Measurements from ENCODE around the gene STXBP3.
A peak's percentile ranks its signal among the peaks of the same experiment; 100 is the strongest.
"Not testable (repeated sequence)": the region's sequence is repeated elsewhere in the genome, so short reads cannot be mapped to it uniquely, and the experiment has no call there.

The STXBP3 gene

DNA sequence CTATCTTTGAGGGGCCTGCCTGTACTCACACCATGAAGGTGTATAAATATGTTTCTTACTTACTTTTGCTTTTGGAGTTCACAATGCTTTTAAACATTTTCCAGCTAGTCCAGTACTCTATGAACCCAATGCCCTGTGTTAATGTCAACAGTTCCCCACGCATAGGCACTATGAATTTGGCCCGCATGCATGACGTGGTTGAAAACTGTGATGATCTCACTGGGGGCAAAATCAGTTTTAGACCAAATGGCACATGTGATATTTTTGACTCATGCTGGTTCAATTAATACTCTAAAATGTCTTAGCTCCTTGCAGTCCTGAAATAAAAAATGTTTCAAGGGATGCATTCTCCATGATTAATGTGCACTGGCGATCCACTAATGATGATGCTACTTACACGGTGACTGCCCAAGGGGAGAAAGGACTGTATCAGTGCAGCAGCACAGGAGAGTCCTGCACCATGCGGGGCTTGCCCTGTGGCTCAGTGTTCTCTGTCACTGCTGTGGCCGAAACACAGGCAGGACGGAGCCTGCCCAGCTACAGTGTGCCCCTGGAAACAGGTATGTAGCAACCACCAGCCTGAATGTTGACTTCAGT, 18.0 kb upstream of the STXBP3 start:
- DNase-seq (ENCODE audit: low spot score), result no peak

DNA sequence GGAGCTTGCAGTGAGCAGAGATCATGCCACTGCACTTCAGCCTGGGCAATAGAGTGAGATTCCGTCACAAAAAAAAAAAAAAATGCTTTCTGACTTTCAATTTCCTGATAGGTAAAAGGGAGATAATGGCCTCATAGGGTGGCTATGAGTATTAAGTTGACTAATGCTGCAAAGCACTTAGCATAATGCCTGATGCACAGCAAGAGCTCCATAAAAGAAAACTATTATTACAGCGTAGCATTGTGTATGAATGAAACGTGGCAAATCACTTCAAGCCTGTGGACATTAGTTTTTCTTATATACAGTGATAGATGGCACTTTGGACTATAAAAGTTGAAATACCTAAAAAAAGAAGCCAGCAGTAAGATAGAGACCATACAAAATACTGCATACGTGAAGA, 17.0 kb upstream of the STXBP3 start:
- DNase-seq (ENCODE audit: low spot score), result no peak

DNA sequence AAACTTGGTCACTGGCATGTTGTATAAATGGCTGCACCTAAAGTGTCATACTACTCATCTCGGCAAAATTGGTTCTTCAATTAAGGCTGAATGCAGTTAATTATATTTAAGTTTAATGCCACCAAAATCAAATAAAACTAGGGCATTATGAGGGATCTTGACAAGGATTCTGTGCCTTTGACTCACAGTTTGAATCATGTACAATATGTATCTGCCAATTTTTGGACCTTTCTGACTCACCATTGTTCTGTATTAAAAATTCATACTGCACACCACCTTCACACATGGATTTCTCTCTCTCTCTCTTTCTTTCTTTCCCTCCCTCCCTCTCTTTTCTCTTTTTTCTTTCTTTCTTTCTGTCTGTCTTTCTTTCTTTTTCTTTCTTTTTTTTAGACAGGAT, 14.1 kb upstream of the STXBP3 start:
- DNase-seq (ENCODE audit: low spot score), result no peak

DNA sequence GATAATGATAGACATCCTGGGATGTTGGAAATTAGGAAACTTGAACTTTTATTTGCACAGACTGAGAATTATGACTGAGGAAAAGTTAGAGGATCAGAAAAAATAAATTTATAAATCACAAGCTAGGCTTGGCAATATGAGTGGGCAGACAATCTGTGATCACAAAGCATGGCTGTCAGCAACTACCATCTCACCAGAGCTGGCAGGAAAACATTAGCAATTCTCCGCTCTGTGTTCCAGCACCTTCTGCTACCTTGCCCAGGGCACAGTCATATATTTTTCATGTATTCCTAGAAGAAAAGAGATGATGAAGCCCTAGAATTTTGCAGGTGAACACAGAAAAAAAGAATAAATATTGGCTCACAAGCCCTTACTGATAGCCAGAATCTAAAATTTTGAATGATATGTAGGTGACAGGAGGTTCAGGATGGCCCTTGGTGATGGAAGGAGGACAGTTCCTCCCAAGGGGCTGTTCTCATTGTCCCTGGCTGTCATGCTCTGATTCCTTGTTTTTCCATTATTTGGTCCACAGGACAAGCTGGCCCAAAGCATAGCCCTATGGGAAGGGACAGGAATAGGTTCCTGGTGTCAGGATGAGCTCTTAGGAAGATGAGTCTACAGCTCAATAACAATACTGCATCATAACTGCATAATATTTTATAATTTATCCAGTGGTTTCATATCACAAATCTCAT, 12.2 kb upstream of the STXBP3 start:
- DNase-seq (ENCODE audit: low spot score), result no peak

DNA sequence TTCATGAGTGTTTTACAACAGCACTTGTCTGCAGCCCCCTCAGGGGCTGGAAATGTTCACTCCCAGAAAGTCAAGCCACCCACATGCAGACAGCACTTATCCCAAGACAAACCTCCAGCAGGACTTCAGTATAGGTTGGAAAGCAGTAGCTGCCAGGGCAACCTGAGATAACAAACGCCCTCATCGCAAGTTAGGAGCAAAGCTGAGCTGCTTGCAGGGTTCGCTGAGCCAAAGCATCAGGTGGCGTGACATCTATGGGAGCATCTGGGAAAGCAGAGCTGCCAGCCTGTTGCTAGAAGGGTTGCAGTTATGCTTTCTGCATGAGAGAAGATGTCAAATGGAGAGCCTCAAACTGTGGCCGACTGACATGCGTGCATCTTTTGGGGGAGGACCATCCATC, 4.2 kb upstream of the STXBP3 start:
- DNase-seq (ENCODE audit: low spot score), result no peak

DNA sequence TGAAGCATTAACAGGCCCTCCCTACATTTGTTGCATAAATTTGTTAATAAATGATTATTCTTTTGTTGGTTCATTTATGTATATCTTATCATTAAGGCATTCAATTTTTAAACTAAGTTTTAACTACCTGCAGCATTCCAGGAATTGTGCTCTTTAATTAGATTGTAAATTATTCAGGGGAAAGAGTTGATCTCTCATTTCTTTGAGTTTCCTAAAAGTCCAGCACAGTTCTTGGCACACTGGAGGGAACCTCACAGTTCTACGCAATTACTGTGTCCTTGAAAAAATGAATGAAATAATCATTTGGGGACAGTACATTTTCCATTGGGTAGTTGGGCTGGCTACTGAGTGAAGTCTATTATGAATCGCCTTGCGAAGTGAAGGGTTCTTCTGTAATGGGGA, 493 bp upstream of the STXBP3 start:
- no peak for DNase-seq (ENCODE audit: low spot score)

DNA sequence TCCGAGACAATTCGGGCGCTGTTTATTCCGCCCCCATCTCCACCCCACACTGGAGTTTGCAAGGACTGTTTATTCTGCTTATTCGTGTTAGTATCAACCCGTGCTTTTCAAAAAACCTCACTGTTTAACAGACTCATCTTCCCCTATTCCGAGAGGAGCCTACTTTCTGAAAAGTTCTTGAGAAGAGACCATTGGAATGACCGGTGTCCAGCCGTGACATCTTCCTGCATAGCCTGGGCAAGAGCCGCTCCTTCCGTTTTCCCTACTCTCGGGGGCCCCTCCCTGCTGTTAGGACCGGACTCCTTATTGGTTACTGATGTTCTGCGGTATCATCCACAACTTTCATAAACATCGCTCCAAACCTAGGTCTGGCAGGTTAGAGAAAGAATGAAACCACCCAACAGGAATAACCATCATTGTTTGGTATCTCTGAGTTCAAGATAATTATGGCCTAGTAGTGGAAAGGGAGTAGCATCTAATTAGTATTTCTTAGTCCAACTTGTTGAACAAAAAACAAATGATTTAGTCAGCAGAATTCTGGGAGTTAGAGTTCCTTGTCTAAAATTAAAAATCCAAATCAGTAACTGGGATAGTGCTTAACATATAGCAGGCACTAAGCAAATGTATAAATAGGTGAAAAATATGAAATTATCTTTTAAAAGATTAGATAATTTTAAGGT, 837 bp downstream of the STXBP3 start:
- peak; percentile 87 for DNase-seq (ENCODE audit: low spot score)

DNA sequence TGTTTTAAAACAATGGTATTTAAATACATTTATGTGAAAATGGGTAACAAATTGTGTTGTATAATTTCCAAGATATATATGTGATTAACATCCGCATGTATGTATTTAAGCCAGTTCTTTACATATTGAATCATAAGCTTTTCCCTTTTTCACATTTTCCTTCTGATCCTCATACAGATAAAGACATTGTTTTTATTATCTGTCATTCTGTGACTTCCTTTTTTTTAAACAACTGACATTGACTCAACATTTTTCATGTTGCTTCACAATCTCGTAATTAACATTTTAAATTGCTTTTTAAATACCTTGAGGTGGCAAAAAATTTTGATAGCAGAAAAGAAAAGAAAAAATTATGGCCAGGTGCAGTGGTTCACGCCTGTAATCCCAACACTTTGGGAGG, 1.4 kb downstream of the STXBP3 start:
- no peak for DNase-seq (ENCODE audit: low spot score)

DNA sequence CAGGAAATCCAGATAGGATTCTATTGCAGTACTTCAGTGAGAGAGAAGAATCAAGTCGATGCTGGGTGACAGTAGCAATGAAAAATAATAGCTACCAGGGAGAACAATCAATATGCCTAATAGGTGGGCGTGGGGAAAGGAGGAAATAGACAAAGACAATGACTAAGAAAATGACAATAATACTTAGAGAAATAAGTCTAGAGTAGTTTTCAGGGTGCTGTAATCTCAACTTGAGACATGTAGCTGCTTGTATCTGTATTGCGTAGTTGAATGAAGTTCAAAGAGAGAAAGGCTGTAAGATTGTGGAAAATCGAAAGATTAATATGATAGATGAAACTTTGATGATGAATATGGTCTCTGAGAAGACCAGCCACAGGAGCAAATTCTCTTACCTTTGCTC, 2.6 kb downstream of the STXBP3 start:
- DNase-seq (ENCODE audit: low spot score), result no peak

DNA sequence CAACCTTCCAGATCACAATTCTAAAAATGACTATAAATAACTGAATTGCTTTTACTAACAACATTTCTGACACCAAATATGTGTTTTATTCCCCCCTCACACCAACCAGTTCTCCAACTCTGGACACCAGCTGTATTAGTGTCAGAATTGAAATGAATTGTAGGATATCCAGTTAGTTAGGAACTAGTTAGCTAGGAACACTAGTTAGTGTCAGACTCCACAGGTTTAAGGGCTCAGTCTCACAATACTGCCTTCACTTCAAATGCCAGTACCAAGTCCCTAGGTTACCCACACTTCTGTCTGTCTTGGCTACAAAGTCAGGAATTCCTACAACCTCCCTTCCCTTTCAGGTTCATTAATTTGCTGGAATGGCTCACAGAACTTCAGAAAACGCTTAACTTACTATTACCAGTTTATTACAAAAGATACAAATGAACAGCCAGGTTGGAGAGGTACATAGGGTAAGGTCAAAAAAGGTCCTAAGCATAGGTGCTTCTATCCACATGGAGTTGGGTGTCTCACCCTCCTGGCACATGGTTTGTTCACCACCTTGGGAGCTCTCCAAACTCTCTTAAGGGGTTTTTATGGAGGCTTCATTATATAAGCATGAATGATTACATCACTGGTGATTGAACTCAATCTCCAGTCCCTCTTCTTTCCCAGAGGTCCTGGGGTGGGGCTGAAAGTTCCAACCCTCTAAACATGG, 4.2 kb downstream of the STXBP3 start:
- DNase-seq (ENCODE audit: low spot score), result no peak

DNA sequence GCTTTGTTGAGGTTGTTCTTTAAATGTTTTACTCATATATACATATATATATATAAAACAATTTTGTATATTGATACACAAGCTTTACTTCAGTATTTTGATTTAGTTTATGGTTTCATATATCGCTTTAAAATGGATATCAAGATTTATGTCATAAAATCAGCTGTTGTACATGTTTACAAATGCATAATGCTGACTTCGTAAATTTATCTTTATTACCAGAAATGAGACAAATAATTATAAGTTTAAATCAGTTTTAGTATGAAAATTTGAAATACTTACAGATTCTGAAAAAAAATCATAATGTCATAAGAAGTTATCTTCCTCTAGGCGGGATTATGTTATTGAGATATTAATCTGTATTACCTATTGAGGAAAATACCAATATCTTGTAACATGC, 6.9 kb downstream of the STXBP3 start:
- no peak for DNase-seq (ENCODE audit: low spot score)

DNA sequence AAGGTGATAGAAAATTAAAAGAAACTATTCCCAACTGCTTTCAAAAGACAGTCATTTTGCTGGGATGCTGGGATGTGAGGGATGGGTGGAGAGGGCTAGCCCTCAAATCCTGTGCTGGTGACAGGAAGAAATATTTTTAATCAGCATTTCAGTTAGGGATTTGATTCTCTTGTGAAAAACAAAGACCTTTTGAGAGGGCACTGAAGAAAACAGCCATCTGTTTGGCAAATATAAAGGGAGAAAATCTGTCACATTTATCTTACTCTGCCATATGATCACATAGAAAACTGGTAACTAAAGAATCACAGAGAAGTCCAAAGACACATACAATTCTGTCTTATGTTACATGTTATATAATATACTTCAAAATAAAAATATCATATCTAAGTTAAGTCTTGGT, 12.3 kb downstream of the STXBP3 start:
- DNase-seq (ENCODE audit: low spot score), result no peak

DNA sequence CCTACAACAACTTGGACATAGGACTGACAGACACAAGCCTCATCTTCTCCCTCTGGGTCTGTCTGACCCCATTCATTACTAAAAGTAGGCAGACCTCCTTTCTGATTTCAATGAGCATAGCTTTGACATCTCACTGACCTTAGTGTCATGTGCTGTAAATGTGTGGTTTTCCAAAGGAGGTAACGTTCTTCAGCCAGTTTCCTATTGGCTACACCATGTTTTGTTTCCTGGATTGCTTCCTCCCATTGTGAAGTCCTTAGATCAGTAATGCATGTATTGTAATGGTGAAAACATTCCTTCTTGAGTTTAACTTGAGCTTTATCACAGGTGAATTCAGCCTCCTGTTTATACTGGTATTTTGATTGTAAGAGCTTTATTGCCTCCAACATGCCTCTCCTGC, 20.6 kb downstream of the STXBP3 start:
- DNase-seq (ENCODE audit: low spot score), result no peak

DNA sequence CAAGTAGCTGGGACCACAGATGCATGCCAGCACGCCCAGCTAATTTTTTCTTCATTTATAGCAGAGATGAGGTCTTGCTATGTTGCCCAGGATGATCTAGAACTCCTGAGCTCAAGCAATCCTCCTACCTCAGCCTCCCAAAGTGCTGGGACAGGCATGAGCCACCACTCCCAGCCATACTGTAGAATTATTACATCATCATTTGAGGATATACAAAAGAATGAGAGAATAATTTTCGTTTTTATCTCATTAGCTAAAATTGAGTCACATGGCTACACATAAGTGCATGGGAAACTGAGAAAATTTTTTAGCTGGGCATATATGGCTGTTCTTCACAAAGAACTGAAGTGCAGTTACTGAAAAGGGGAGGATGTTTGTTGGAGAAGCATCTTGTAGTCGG, 21.2 kb downstream of the STXBP3 start:
- no peak for DNase-seq (ENCODE audit: low spot score)

DNA sequence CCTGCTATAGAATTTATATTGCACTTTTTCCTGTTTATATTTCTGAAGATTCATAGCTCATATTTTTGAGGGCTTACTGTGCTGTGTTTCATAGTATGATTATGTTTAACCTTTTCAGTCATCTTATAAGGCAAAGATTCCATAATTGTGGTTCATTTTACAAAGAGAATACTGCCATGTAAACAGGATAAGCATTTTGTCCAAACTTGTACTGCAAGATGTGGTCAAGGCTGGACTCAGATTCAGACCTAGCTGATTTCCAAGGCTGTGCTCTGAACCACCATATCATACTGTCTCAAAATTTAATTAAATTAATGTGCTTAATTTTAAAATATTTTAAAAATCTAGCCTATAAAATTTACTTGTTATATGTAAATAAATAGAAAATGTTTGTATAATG, 31.4 kb downstream of the STXBP3 start:
- no peak for DNase-seq (ENCODE audit: low spot score)

DNA sequence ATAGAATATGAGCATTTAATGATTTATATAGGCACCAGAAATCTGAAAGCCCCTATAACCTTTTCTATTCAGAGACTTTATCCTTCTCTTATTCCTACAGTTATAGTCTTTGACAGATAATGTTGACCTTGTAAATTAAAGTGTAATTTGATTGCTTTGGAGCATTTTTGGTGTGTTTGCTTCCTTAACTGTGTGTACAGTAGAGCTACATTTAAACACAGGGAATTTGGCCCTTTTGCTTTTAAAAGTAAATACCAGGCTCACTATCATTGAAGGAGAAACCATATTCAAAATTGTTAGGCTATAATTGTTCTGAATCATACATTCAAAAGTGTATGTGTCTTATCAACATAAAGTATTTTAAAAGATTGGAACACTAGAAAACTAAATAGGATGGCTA, 33.0 kb downstream of the STXBP3 start:
- DNase-seq (ENCODE audit: low spot score), result no peak

DNA sequence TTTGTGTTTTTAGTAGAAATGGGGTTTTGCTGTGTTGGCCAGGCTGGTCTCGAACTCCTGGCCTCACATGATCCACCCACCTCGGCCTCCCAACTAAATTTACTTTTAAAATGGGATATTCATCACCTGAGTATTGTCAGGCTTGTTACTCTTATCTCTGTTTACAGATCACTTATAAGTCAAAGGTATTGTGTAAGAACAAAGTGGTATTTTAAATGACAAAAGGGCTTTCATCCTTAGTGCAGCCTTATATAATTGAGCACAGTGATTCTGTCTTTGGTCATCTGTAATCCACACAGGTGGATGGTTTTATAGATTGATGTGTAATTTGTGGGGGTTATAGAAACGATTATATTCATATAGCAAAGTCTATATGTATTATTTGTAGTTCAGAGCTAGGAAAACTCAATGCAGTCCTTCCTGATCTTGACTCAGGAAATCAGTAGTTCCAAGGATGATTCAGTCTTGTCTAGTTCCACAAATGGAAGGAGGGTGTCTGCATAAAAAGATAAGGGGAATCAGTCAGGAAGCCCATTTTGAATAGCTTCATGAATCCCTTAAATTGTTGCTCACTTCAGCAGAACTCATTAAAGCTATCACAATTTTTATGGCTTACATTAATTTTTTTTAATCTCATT, 34.6 kb downstream of the STXBP3 start:
- DNase-seq (ENCODE audit: low spot score), result no peak

DNA sequence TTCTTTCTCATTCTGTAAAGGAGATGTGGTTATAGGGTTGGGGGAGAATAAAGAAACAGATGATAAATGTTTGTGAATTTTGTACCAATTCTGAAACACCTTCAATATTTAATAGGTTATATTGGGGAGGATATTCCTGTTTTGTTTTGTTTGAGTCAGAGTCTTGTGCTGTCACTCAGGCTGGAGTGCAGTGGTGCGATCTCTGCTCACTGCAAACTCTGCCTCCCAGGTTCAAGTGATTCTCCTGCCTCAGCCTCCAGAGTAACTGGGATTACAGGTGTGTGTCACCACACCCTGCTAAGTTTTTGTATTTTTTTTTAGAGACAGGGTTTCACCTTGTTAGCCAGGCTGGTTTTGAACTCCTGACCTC, 35.1 kb downstream of the STXBP3 start:
- not testable (repeated sequence) for DNase-seq (ENCODE audit: low spot score)

DNA sequence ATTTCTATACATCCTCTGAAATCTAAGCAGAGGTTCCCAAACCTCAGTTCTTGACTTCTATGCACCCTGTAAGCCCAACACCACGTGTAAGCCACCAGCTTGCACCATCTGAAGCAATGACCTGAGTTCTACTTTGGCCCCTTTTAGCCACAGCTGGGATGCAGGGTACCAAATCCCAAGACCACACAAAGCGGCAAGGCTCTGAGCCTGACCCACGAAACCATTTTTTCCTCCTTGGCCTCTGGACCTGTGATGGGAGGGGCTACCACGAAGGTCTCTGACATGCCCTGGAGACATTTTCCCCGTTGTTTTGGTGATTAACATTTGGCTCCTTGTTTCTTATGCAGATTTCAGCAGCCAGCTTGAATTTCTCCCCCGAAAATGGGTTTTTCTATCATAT, 38.8 kb downstream of the STXBP3 start:
- no peak for DNase-seq (ENCODE audit: low spot score)

DNA sequence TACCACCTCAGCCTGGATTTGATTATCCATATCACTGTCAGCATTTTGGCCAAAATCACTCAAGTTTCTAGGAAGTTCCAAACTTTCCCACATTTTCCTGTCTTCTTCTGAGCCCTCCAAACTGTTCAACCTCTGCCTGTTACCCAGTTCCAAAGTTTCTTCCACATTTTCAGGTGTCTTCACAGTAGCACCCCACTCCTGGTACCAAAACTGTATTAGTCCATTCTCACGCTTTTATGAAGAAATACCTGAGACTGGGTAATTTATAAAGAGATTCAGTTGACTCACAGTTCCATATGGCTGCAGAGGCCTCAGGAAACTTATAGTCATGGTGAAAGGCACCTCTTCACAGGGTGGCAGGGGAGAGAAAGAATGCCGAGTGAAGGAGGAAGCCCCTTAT, 39.4 kb downstream of the STXBP3 start:
- no peak for DNase-seq (ENCODE audit: low spot score)

DNA sequence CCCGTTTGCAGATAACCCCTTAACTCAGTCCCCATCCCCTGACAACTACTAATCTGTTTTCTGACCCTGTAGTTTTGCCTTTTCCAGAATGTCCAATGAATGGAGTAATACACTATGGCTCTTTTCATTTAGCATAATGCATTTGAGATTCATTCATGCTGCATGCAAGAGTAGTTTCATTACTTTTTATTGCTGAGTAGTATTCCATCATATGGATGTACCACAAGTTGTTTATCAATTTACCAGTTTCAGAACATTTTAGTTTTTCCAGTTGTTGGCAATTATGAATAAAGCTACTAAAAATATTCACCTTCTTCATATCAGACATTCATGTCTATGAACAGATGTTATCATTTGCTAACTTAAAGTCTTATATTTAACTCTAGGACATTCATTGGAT, 45.3 kb downstream of the STXBP3 start:
- no peak for DNase-seq (ENCODE audit: low spot score)

DNA sequence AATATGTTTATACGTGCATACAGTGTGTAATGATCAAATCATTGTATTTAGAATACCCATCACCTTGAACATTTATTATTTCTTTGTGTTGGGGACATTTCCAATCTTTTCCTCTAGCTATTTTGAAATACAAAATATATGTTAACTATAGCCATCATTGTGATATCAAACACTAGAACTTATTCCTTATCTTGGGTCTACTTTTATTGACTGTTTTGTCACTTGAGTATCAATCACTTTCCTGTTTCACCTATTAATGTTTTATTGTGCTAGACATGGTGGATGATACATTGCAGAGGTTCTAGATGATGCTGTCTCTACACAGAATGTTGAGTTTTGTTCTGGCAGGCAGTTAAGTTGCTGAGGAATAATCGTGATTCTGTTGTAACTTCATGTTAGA, 45.9 kb downstream of the STXBP3 start:
- DNase-seq (ENCODE audit: low spot score), result no peak

DNA sequence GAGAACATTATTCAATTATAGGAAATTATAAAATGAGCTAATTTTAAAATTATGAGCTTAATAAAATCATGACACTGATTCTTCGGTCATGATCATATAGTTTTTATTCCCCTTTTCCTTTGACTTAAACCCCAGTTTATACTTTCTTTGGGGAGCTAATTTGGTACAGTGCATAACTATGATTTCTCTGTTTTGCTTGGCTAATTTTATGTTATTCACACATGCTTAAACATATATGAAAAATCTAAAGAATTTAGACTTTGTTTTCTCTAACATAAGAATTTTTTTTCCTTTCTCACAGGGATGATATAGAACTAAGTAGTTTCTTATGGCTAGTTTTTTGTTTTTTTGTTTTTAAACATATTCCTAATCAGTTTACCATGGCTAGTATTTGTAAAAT, 52.5 kb downstream of the STXBP3 start:
- DNase-seq (ENCODE audit: low spot score), result no peak

All from SW480 (cell line).